Esophagus squamous epithelium (tissue), 4 donors: ENCODE data around the gene RASA3.

ENCODE experiments used
- POLR2A ChIP-seq, 4 donors: fragments of 450-650 bp; IDR thresholded peaks; one replicate each; pipeline ENCODE4 v1.6.1; 2017; ENCODE audit warnings: antibody characterized with exemption in 4 of 4, mild to moderate bottlenecking in 4 of 4, moderate library complexity in 3 of 4
- TF ChIP-seq, protein P1 (sequence below), 6 experiments: fragments of 450-650 bp in 4 of 6; fragments of 200-600 bp in 2 of 6; sonication (generic) in 2 of 6; IDR thresholded peaks; one replicate each; pipeline ENCODE4 v1.5.1; 2016 to 2019; ENCODE audit warnings: antibody characterized with exemption in 6 of 6, mild to moderate bottlenecking in 4 of 6, moderate library complexity in 4 of 6

DNA sequence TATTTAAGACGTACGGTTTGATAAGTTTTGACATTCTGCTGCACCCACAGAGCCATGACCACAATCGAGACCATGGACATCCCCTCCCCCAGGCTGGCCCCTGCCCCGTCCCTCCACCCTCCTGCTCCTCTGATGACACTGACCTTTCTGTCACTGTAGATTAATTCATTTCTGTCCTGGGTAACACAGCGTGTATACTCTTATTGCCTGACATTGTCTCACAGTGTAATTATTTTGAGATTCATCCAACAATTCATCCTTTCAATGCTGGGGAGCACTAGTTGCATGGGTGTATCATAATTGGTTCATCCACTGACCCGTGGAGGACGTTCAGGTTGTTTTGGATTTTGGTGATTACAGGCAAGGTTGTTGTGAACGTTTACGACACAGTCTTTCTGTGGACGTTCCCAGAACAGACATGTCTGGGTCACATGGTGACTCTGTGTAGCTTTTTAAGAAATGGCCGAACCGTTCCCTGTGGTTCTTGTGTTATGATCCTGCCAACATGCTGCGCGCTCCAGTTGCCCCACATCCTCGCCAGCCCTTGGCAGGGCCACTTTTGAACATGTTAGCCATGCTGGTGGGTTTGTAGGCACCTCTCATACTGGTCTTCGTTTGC, 200.5 kb downstream of the RASA3 start:
- TF ChIP-seq POLR2A (IDR thresholded peaks at IDR 0.05), result no peak
- TF ChIP-seq, protein P1, sequence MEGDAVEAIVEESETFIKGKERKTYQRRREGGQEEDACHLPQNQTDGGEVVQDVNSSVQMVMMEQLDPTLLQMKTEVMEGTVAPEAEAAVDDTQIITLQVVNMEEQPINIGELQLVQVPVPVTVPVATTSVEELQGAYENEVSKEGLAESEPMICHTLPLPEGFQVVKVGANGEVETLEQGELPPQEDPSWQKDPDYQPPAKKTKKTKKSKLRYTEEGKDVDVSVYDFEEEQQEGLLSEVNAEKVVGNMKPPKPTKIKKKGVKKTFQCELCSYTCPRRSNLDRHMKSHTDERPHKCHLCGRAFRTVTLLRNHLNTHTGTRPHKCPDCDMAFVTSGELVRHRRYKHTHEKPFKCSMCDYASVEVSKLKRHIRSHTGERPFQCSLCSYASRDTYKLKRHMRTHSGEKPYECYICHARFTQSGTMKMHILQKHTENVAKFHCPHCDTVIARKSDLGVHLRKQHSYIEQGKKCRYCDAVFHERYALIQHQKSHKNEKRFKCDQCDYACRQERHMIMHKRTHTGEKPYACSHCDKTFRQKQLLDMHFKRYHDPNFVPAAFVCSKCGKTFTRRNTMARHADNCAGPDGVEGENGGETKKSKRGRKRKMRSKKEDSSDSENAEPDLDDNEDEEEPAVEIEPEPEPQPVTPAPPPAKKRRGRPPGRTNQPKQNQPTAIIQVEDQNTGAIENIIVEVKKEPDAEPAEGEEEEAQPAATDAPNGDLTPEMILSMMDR (IDR thresholded peaks at IDR 0.05), result no peak
